Activated CD4-positive, alpha-beta T cell treated with anti-CD3 and anti-CD28 coated beads for 36 hours (primary cell): ENCODE data around the gene GLIPR2. TPM values are rescaled to one million over a fixed set of nuclear protein-coding genes. Genes with fewer than 3 reads are reported as not detected.
A peak's percentile ranks its signal among the peaks of the same experiment; 100 is the strongest.

Source experiments
- ATAC-seq: fragments of 200-7000 bp; cut with Tn5 transposase; one replicate; pipeline ENCODE4 v1.10.0; 2021; ENCODE audit warnings: mild to moderate bottlenecking, moderate library complexity
- CTCF ChIA-PET: fragments of 350-600 bp; sonication (Branson Sonifier 250); formaldehyde crosslinking; loops from one replicate; lab custom pipeline; 2021; ENCODE audit warnings: antibody characterized with exemption; lab: Charles Lee
- POLR2A ChIA-PET: fragments of 350-600 bp; sonication (Branson Sonifier 250); formaldehyde crosslinking; loops from one replicate; lab custom pipeline; 2021; ENCODE audit warnings: antibody characterized with exemption, inconsistent platforms; lab: Charles Lee
- DNase-seq: peaks from one replicate; pipeline ENCODE4 v3.0.0-alpha.2; 2020
- H3K27ac Mint-ChIP-seq: one replicate; pipeline ENCODE4 v1.8.0; 2021; ENCODE audit warnings: mixed read lengths
- H3K27me3 Mint-ChIP-seq: one replicate; pipeline ENCODE4 v1.8.0; 2021; ENCODE audit warnings: mixed read lengths
- H3K36me3 Mint-ChIP-seq: one replicate; pipeline ENCODE4 v1.8.0; 2021; ENCODE audit warnings: low read depth, mixed read lengths
- H3K4me1 Mint-ChIP-seq: one replicate; pipeline ENCODE4 v1.8.0; 2021; ENCODE audit warnings: mixed read lengths
- H3K4me3 Mint-ChIP-seq: one replicate; pipeline ENCODE4 v1.8.0; 2021; ENCODE audit warnings: mild to moderate bottlenecking, moderate library complexity, mixed read lengths
- H3K9me3 Mint-ChIP-seq: one replicate; pipeline ENCODE4 v1.8.0; 2021; ENCODE audit warnings: low read depth, mixed read lengths
- intact Hi-C, 2 experiments: fragments of 100-400 bp; cut with DNase I in 1 of 2; cut with micrococcal nuclease in 1 of 2; formaldehyde crosslinking; loops; one replicate each; pipeline versions ENCODE4 v1.14.2 to v1.15.1; 2022 to 2024; cut with DNase I, micrococcal nuclease
- total RNA-seq, 2 experiments: library from RNA; stranded (reverse); gene quantifications; one replicate each; pipeline ENCODE4 v1.2.3, GENCODE V29; 2021

Gene GLIPR2
- total RNA-seq, 2 experiments from 2014 or later, result 13.7 to 18.4 TPM

DNA sequence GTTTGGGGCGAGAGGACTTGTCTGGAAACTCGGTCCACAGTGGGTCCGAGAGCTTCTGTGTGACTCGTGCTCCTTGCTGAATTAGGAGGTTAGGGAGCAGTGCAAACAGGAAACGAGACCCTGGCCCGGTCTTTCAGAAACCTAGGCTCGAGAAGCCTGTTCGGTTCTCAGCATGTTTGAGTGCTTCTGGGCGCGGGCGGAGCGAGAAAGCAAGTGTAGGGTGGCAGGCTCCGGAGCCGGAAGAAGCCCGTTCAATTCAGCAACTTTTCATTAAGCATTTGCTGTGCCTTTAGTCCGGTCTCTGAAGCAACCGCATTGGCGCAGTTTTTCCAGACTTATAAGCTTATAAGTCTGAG, 54.7 kb downstream of the GLIPR2 start:
- ATAC-seq (peak; percentile 5), DNase-seq (peak; percentile 65)
- Mint-ChIP-seq H3K9me3 (no peaks in the 10 kb centered on the region), H3K27me3 (no peaks in the 10 kb centered on the region), H3K4me3 (peak overlapping the region; percentile 95), H3K4me1 (peaks cover 45% of the 10 kb centered on the region), H3K27ac (peak overlapping the region; percentile 88), H3K36me3 (peaks cover 29% of the 10 kb centered on the region)
- intact Hi-C loops, result loop anchor here (1.0 to 10.0 kb wide), 8 partner anchors 16 to 1294 kb away; partner anchors contain the start of genes ATOSB (in 1 of the 2), CCDC107 (in 1 of the 2), CREB3 (in 1 of the 2) and GNE (in 1 of the 2)
- ChIA-PET POLR2A (interaction anchor here (1.0 to 1.4 kb wide), 3 partner anchors 48 to 209 kb away, joined by 3 to 6 read pairs (median 5); partner anchors contain the start of genes GLIPR2 and RNF38), CTCF (interaction anchor here (0.6 to 5.2 kb wide), 26 partner anchors 9 to 247 kb away, joined by 3 to 38 read pairs (median 4); partner anchors contain the start of gene CCIN)

DNA sequence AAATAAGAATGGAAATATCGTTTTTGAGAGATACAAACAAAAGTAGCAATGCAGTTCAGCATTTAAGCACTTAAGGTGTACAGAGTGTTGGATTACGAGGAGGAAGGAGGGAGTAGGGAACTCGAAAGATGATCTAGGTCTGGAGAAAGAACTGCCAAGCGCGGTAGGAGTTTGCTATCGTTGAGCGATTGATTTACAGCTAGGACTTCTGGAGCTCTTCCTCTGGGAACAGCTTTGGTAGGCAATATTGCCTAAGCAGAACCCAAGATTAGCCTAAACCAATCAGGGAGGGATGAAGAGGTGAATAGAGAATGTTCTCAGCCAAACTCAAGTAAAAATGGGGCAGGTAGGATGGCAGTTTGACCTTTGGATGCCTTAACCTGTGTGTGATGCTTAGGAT, 55.2 kb downstream of the GLIPR2 start:
- peak overlapping the region; percentile 88 for H3K27ac Mint-ChIP-seq
- DNase-seq (no peak), ATAC-seq (no peak)
- H3K36me3 Mint-ChIP-seq, result peaks cover 29% of the 10 kb centered on the region
- CTCF ChIA-PET, result interaction anchor here (0.6 to 5.2 kb wide), 9 partner anchors 10 to 229 kb away, joined by 3 to 38 read pairs (median 5); no protein-coding TSS in a partner anchor
- peak overlapping the region; percentile 95 for H3K4me3 Mint-ChIP-seq
- POLR2A ChIA-PET, result interaction anchor here (1.4 kb wide), 1 partner anchor 209 kb away, joined by 5 read pairs; the partner anchor contains the start of gene RNF38
- no peaks in the 10 kb centered on the region for H3K27me3 Mint-ChIP-seq
- H3K4me1 Mint-ChIP-seq, result peaks cover 45% of the 10 kb centered on the region
- intact Hi-C loops, result loop anchor here (1.0 to 10.0 kb wide), 9 partner anchors 15 to 1293 kb away; partner anchors contain the start of genes ATOSB (in 1 of the 2), CCDC107 (in 1 of the 2), CREB3 (in 1 of the 2) and GNE (in 1 of the 2)
- no peaks in the 10 kb centered on the region for H3K9me3 Mint-ChIP-seq

DNA sequence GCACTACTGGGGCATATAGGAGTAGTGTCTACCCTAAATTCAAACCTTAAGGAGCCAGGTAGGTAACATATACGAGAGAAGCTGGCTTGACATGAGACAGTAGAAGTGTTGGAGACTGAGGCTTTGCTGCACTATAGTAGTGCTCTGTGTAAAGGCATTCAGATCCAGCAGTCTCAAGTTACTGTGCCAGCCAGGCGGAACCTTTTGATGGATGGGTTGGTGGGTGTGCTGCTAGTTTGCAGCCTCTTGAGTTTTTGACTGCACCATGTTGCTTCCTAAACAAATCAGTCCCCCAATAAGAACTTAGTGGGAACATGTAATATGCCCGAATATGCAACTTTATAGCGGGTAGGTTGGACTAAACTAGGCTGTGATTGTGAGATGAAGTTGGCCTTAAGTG, 55.7 kb downstream of the GLIPR2 start:
- intact Hi-C loops, result loop anchor here in 1 of 2 experiments (2.0 to 10.0 kb wide), 5 partner anchors 21 to 1293 kb away; partner anchors contain the start of genes ATOSB, CCDC107, HINT2 and POLR1E
- CTCF ChIA-PET, result interaction anchor here (0.6 to 5.2 kb wide), 6 partner anchors 10 to 137 kb away, joined by 3 to 38 read pairs (median 14); no protein-coding TSS in a partner anchor
- peaks cover 29% of the 10 kb centered on the region for H3K36me3 Mint-ChIP-seq
- H3K27ac Mint-ChIP-seq, result peak overlapping the region; percentile 88
- POLR2A ChIA-PET, result no interaction called here
- peaks cover 45% of the 10 kb centered on the region for H3K4me1 Mint-ChIP-seq
- no peak for ATAC-seq
- DNase-seq, result no peak
- peak overlapping the region; percentile 95 for H3K4me3 Mint-ChIP-seq
- no peaks in the 10 kb centered on the region for H3K9me3 Mint-ChIP-seq
- H3K27me3 Mint-ChIP-seq, result no peaks in the 10 kb centered on the region

DNA sequence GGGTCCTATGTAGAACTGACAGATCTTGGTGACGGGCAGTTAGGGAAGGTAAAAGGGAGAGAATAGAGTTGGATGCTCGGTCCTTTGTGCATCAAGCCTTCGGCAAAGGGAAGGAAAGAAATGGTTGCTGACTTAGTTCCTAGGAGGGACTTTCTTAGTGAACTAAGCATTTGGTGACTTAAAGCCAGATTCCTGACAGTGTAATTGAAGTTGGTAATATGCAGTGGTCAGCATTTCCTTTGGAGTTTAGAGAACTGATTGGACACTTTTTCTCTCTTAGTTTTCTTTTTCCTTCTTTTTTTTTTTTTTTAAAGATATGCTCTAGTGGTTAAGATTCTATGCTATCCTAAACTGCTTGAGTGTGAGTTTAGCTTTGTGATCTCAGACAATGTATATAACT, 56.5 kb downstream of the GLIPR2 start:
- POLR2A ChIA-PET, result interaction anchor here (1.2 kb wide), 1 partner anchor 65 kb away, joined by 4 read pairs; the partner anchor contains the start of gene GNE
- H3K4me1 Mint-ChIP-seq, result peaks cover 48% of the 10 kb centered on the region
- H3K36me3 Mint-ChIP-seq, result peaks cover 34% of the 10 kb centered on the region
- H3K27me3 Mint-ChIP-seq, result no peaks in the 10 kb centered on the region
- H3K4me3 Mint-ChIP-seq, result peak overlapping the region; percentile 95
- CTCF ChIA-PET, result interaction anchor here (4.1 to 5.2 kb wide), 2 partner anchors 9 to 136 kb away, joined by 28 to 38 read pairs; no protein-coding TSS in a partner anchor
- H3K9me3 Mint-ChIP-seq, result no peaks in the 10 kb centered on the region
- DNase-seq (no peak), ATAC-seq (no peak)
- peak overlapping the region; percentile 22 for H3K27ac Mint-ChIP-seq
- intact Hi-C loops, result loop anchor here in 1 of 2 experiments (2.0 to 10.0 kb wide), 5 partner anchors 20 to 1292 kb away; partner anchors contain the start of genes ATOSB, CCDC107, HINT2 and POLR1E

DNA sequence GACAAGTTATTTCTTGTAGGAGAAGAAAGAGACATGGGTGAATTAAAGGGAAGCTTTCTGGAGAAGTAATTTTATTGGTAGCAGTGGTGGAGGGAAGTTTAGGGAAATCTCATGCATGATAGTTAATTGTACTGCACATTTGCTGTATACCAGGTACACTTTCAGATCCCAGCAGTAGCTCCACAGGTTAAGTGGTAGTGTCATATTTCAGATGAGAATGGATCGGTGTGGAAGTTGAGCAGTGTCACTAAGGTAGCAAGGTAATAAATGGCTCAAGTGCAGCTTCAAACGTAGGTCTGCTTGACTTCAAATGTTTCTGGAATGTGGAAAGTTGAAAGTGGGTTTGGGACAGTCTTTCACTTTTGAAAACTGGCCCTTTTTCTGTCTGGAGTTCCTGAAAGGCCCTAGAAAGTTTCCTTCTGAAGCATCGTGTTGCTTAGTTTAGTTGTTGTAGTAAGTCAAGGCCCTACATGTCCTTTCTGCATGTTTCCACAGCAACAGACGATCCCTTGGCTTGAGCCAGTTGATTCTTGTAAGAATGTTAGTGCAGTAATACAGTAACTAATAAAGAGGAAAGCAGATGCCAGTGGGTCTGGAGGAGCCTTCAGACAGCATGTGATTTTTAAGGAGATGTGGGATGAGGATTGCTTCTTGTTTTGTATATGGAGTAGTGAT, 57.9 kb downstream of the GLIPR2 start:
- H3K27ac Mint-ChIP-seq, result peak overlapping the region; percentile 69
- DNase-seq, result no peak
- H3K9me3 Mint-ChIP-seq, result no peaks in the 10 kb centered on the region
- ATAC-seq, result no peak
- H3K36me3 Mint-ChIP-seq, result peaks cover 40% of the 10 kb centered on the region
- H3K4me1 Mint-ChIP-seq, result peaks cover 48% of the 10 kb centered on the region
- ChIA-PET POLR2A (interaction anchor here (1.0 kb wide), 1 partner anchor 131 kb away, joined by 3 read pairs; no protein-coding TSS in a partner anchor), CTCF (interaction anchor here (0.5 to 1.1 kb wide), 3 partner anchors 91 to 1529 kb away, joined by 3 to 5 read pairs (median 4); no protein-coding TSS in a partner anchor)
- no peak overlapping the region for H3K4me3 Mint-ChIP-seq
- H3K27me3 Mint-ChIP-seq, result no peaks in the 10 kb centered on the region
- intact Hi-C loops, result loop anchor here in 1 of 2 experiments (5.0 to 10.0 kb wide), 4 partner anchors 377 to 1290 kb away; partner anchors contain the start of genes ATOSB, CCDC107, HINT2 and POLR1E

DNA sequence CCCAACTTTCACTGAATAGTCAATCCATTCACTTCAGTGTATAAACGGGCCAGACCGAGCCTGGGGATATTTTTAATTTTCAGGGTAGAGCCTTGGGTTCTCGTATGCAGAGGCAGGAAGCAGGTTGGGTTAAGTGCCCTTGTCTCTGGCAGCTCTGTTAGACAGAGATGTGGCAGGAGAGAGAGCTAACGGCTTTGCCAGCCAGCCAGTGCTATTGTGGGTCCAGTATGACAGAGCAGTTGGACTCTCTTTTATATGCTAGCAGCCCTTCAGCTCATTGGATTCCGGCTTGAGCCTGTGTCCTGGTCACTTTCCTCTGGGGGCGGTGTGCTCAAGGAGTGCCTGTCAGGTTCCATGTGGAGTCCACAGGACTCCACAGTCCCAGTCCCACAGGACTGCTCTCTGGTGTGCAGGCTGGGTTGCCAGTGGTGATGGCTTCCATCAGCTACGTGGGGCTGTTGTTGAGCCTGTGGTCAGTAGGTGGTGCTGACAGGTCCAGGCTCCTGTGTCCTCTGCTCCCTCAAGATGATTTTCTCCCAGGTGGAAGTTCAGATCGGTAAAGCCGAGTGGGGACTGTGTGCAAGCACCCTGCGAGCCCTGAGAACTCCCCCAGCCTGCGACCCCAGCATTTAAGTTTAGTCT, 68.5 kb downstream of the GLIPR2 start:
- no peaks in the 10 kb centered on the region for H3K27me3 Mint-ChIP-seq
- H3K27ac Mint-ChIP-seq, result no peak overlapping the region
- POLR2A ChIA-PET, result interaction anchor here (1.2 kb wide), 1 partner anchor 15 kb away, joined by 3 read pairs; no protein-coding TSS in a partner anchor
- peaks cover 72% of the 10 kb centered on the region for H3K36me3 Mint-ChIP-seq
- CTCF ChIA-PET, result interaction anchor here (0.7 kb wide), 1 partner anchor 14 kb away, joined by 4 read pairs; the partner anchor contains the start of gene CLTA
- H3K9me3 Mint-ChIP-seq, result no peaks in the 10 kb centered on the region
- peaks cover 44% of the 10 kb centered on the region for H3K4me1 Mint-ChIP-seq
- ATAC-seq, result no peak
- intact Hi-C loops, result no loop called here
- H3K4me3 Mint-ChIP-seq, result no peak overlapping the region
- no peak for DNase-seq

DNA sequence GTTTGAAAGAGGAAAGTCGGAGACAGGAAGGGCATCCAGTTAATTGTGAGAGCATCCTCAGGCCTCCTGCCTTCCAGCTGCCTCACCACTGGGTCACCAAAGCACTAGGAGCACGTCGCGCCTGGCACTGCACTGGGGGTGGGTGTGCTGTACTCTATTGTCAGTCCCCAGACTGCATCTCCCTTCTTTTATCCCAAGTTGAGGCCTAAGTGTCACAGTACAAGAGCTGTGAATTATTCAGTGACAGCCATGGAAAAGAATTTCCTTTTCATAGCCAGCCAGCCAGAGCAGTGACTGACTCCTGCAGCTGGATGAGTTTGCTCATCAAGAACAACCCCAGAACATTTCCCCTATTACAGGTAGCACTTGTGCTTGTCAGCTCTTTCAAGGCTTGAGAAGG, 70.5 kb downstream of the GLIPR2 start:
- intact Hi-C loops, result loop anchor here in 1 of 2 experiments (2.0 kb wide), 1 partner anchor 16 kb away; the partner anchor contains the start of gene CLTA
- peak; percentile 39 for ATAC-seq
- no peak for DNase-seq
- CTCF ChIA-PET, result interaction anchor here (0.7 to 1.6 kb wide), 6 partner anchors 17 to 219 kb away, joined by 3 to 7 read pairs (median 3); partner anchors contain the start of gene CLTA
- H3K27ac Mint-ChIP-seq, result peak overlapping the region; percentile 86
- no peaks in the 10 kb centered on the region for H3K27me3 Mint-ChIP-seq
- H3K4me1 Mint-ChIP-seq, result peaks cover 44% of the 10 kb centered on the region
- peaks cover 80% of the 10 kb centered on the region for H3K36me3 Mint-ChIP-seq
- no peak overlapping the region for H3K4me3 Mint-ChIP-seq
- POLR2A ChIA-PET, result interaction anchor here (0.6 to 1.0 kb wide), 2 partner anchors 83 to 1765 kb away, joined by 3 to 4 read pairs; no protein-coding TSS in a partner anchor
- no peaks in the 10 kb centered on the region for H3K9me3 Mint-ChIP-seq

DNA sequence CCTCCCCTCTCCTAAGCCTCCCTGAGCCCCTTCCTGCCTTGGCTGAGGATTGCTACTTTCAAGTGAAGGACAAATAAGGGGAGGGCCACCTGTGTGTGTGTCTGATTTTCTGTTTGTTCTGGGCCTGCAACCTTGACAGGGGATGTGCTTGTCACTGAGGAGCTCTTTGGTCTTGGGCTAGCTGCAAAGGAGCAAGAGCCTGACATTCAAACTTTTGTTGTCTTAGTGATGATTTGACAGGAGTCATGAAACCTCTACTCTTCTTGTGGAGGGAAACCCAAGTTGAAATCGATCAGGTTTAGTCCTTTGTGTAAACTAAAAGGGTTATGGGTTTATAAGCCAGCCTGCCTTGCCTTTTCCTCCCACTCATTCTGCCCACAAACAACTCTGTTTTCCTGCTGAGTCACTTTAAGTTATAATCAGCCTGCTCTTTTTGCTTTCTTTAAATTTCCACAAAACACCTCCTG, 71.0 kb downstream of the GLIPR2 start:
- ATAC-seq (peak; percentile 67), DNase-seq (no peak)
- intact Hi-C loops, result loop anchor here in 1 of 2 experiments (2.0 kb wide), 1 partner anchor 17 kb away; the partner anchor contains the start of gene CLTA
- Mint-ChIP-seq H3K4me3 (no peak overlapping the region), H3K4me1 (peaks cover 44% of the 10 kb centered on the region), H3K36me3 (peaks cover 76% of the 10 kb centered on the region), H3K9me3 (no peaks in the 10 kb centered on the region), H3K27me3 (no peaks in the 10 kb centered on the region), H3K27ac (peak overlapping the region; percentile 86)
- POLR2A ChIA-PET, result interaction anchor here (1.0 kb wide), 1 partner anchor 83 kb away, joined by 3 read pairs; no protein-coding TSS in a partner anchor
- CTCF ChIA-PET, result interaction anchor here (0.7 to 1.6 kb wide), 5 partner anchors 17 to 218 kb away, joined by 3 to 7 read pairs (median 3); partner anchors contain the start of gene CLTA

DNA sequence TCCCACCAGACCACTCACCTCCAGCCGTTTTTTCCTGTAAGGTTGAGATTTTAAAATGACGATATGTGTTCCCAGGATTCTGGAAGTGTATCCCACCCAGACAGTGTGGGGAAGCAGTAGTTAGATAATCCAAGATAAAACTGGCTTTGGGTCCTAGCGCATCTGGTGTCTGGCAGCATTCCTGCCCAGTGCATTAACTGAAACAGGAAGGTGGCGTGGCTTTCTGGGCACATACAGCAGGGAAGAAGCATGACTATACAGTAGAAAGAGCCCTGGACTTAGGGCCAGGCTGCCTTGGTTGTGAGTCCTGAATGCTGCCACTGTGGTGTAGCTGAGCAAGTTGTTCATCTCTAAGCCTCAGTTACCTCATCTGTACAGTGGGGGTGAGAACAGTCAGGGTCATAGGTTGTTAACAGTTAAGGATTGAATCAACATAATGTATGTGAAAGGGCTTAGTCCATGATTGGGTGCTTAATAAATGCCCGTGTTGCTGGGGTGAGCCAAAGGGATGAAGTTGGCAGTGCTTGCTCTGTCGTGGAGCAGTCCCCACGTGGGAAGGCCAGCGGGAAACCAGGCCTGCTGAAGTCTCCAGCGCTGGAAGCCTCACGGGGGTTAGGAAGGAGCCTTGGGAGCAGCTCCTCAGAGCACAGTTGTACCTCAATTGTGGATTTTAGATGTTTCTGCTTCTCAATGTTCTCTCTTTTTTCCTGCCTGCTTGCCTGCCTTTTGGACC, 72.2 kb downstream of the GLIPR2 start:
- Mint-ChIP-seq H3K27me3 (no peaks in the 10 kb centered on the region), H3K9me3 (no peaks in the 10 kb centered on the region), H3K4me3 (no peak overlapping the region), H3K27ac (peak overlapping the region; percentile 86), H3K4me1 (peaks cover 50% of the 10 kb centered on the region), H3K36me3 (peaks cover 74% of the 10 kb centered on the region)
- intact Hi-C loops, result no loop called here
- no peak for DNase-seq
- ChIA-PET CTCF (interaction anchor here (0.6 to 1.6 kb wide), 2 partner anchors 18 to 292 kb away, joined by 3 to 7 read pairs; partner anchors contain the start of gene CLTA), POLR2A (no interaction called here)
- ATAC-seq, result peak; percentile 21
